CD1c-positive myeloid dendritic cell (primary cell): Measurements from ENCODE around the gene CNOT3.
A peak's percentile ranks its signal among the peaks of the same experiment; 100 is the strongest.

Experiments
- DNase-seq: peaks from one replicate; pipeline ENCODE4 v3.0.0-alpha.2; 2016; ENCODE audit errors: extremely low spot score

Gene CNOT3

DNA sequence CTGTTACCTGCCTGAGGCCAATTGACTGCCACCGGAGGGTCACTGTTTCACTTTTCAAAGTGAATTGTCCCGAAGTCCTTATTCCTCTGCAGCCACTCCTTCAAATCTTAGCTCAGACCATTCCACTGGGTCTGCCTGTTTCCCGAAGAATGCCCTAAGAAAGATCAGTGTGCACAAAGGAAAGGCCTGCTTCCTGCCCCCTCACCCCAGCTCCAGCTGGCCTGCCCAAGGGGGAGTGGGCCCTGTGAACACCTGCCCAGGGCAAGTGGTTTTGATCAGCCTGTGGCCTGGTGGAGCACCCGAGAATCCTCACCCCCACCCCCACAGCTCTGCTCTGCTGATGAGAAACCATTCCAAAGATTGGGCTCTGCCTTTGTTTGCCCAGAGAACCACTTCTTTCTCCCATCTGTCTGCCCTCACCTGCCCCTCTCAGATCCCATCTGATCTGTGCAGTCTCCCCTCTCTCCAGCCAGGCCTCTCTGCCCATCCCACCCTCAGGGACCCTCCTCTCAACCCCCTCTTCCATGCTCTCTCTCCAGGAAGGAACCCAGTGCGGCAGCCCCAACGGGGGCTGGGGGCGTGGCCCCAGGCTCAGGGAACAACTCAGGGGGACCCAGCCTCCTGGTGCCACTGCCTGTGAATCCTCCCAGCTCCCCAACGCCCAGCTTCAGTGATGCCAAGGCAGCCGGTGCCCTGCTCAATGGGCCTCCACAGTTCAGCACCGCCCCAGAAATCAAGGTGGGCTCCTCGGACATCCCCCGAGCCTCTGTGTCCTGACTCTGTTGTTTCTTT is 11.7 kb downstream of the CNOT3 start:
- DNase-seq, result no peak

DNA sequence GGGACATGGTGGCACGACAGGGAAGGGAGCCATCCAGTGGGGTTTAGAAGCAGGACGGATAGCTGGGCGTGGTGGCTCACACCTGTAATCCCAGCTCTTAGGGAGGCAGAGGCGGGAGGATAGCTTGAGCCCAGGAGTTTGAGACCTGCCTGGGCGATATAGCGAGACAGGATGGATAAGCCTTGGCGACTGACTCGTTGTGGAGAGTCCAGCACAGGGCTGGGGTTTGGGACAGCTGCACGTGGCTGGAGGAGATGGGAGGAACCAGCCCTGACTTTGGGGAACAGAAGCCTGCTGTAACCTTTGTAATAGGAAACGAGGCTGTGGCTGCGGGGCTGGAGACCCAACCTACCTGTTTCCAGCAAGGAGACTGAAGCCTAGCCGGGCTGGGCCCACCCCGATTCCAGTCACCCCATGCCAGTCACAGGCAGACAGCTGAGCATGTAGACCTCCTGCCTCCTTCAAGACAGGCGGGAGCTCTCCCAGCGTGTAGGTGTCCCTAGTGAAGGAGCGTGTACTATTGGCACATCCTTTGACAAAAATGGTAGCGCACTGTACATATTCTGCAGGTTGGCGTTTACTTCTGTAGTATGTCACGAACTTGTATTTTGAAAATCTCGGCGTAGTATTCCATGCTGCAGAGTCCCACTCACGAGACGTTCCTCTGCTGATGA is 13.9 kb downstream of the CNOT3 start:
- no peak for DNase-seq

DNA sequence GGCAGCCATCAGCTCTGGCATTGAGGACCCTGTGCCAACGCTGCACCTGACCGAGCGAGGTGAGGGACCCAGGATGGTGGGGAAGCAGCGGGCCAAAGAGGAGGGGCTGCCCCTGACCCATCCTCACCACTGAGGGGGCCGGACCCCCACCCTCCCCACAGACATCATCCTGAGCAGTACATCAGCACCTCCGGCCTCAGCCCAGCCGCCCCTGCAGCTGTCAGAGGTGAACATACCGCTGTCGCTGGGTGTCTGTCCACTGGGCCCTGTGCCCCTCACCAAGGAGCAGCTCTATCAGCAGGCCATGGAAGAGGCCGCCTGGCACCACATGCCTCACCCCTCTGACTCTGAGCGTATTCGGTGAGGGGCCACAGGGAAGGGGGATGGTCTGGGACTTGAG is 14.7 kb downstream of the CNOT3 start:
- no peak for DNase-seq

DNA sequence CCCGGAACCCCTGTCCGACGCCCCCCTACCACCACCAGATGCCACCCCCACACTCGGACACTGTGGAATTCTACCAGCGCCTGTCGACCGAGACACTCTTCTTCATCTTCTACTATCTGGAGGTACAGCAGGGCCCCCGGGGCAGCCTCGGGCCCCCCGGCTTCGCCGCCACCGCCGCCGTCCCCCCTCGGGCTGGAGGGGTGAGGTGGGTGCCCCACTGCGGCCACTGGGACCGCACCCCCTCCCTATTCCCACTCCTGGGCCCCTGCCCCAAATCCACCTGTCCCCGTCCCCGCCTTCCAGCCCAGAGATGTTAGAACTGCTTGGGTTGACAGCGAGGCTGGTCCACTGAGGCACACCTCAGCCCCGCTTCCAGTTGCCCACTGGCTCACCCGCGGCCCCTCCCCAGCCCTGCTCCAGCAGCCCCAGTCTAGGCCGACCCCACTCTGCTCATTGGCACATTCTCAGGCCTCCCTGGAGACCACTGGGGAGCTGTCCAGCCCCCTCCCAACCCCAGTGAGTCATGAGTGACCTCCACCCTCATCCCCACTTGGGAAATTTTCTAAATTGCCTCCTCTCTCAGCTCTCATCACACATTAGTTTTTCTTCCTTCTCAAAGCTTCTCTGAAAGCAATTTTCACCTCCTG is 15.4 kb downstream of the CNOT3 start:
- DNase-seq, result no peak

DNA sequence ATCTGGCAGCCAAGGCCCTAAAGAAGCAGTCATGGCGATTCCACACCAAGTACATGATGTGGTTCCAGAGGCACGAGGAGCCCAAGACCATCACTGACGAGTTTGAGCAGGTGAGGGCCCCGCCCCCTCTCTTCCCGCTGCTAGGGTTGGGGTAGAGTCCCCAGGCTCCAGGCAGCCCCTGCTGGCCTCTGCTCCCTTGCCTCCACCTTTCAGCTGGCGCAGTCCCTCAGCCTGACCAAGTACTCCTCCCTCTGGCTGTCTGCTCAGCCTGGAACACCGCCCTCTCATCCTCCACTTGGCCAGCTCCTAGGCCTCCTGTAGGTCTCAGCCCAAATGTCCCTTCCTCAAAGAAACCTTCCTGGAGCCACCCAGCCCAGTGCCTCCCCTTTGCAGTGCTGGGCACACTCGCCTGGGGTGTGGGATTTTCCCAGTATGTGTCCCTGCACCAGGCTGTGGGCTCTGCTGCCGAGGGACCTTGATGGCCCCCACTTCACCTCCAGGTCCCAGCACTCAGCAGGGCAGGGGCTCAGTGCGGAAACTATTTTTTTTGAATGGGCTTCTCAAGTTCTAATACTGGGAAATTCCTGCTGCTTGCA is 16.3 kb downstream of the CNOT3 start:
- no peak for DNase-seq

DNA sequence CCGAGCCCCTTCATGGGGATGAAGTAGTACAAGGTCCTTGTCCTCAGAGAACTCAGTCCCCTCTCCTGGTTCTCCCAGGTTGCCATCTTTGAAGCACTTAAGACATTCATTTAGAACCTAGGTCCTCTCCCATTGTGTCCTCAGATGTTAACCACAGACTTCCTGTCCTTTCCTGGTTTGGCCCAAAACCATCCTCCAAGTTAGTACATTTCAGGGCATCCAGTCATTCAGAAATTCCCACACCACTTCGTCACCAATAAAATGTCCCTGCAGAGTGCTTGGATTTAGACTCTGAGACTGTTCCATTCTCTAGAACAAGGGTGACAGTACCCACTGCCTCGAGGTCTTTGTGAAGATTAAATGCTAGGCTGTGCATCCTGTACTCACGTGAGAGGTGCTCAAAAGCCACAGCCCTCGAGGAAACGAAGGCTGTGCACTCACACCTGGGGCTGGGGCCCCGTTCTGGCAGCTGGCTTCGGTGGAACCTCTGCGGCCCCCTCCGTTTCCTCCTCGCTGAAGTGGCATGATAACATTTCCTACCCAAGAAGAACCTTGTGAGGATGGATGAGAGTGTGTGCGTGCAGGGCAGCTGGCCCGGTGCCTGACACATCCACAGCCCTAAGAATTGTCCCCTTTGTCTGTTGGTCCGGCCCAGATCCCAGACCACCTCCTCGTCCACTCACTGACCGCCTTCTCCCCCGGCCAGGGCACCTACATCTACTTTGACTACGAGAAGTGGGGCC is 17.2 kb downstream of the CNOT3 start:
- peak; percentile 28 for DNase-seq

DNA sequence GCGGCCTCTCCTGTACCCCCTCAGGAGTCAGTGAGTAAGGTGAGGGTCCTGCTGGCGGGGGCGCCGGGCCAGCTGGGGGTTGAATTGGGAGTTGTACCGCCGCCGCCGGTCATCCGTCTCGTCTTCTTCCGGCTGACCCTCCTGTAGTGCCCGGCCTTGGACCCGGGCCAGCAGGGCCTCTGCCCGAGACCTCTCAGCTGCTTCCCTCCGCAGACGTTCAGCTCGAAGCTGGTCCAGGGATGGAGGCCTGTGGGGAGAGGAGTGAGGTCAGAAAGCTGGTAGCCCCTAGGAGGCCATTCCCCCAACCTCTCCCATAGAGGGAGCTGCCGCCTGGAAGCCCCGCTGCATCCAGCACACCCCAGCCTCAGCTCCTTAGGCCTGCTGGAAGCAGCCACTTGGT is 18.1 kb downstream of the CNOT3 start:
- no peak for DNase-seq

DNA sequence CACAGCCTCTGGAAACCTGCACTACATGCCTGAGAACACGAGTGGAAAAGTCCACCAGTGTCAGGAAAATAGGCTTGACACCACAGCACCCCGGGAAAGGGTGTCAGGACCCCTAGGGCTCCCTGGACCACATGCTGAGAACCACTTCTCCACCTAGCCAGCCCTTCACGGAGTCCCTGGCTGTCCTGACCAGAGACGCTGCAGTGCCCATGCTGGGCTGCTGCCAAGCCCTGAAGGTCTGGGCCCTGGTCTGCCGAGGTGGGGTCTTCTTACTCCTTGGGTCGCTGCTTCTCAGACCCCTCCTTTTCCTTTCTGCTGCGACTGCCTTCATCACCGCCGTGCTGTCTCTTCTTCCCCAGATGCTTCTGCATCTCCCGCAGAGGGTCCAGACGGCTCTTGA is 18.9 kb downstream of the CNOT3 start:
- DNase-seq, result no peak

DNA sequence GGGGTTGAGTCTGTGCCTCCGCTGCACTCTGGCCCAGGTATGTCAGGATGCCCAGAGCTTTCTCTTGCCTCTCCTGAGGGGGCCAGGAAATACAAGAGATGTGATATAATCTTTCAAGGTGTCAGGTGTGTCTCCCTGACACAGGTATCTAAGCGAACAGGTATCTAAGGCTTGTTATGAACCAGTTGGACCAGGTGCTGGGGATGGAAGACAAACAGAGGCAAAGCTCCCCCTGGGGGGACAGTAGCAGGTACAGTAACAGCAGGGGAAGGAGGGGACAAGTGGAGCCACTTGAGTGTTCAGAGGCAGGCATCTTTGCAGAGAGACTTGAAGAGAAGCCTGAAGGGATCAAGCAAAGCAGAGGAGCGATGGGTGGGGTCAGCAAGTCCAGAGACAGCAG is 19.4 kb downstream of the CNOT3 start:
- no peak for DNase-seq

DNA sequence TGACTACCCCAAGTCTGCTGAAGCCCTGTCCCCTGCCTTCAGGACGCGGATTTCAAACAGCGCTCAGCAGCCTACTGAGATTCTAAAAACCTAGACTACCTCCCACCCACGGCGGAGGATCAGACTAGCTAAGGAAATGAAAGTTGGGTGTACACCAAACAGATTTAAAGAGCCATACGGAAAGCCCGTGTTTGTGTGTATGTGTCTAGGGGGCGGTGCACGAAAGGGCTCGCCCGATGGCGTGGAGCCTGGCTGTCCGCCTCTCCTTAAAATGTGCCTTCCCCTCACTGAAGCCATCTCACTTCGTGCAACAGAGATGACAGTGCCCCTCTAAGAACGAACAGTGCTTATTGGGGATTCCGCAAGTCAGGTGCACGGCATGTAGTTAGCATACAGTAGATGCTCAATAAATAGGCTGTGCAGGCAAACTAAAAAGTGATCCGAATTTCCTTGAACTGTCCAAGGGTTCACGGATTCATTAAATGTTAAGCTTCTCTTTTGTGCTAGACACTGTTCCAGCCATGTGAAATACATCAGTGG is 21.3 kb downstream of the CNOT3 start:
- DNase-seq, result peak; percentile 77

DNA sequence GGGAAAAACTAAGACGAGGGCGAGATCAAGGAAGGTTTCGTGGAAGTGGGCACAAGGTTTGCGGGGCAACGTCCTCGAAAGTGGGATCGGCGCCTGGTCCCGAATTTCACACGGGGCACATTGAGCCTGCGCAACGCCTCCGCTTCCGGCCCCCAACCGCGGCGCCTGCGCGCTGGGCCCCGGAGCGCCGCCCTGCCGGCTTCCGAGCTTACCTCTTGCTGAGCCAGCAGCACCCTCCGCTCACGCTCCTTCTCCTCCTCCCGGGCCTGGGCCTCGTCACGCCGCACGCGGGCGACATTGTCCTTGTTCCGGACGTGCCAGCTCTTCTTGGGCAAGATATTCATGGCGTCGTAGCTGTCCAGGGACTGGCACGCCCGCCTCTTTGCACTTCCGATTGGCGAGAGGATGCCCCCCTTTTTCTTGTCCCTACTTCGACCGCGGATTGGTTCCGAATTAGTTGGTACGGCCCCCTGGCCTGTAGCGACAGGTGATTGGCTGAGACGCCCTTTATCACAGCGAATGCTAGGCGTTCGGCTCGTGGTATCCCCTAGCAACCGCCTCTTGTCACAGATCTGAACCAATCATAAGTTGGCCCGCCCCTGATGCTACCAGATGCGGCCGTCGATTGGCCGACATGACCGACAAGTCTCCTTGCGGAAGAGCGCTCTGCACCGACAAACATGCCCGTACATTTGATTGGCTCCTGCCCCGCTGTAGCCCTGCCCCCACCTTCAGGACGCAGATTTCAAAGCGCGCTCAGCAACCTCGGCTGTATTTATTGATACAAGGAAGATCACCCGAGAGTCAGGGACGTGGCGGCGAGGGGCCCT is 22.0 kb downstream of the CNOT3 start, which contains the start of gene LENG1:
Gene LENG1 (minus strand): TSS at position 370 of the 830 bp plus-strand sequence. CDS start 26 bp downstream, at position 344.
- DNase-seq, result peak; percentile 100

DNA sequence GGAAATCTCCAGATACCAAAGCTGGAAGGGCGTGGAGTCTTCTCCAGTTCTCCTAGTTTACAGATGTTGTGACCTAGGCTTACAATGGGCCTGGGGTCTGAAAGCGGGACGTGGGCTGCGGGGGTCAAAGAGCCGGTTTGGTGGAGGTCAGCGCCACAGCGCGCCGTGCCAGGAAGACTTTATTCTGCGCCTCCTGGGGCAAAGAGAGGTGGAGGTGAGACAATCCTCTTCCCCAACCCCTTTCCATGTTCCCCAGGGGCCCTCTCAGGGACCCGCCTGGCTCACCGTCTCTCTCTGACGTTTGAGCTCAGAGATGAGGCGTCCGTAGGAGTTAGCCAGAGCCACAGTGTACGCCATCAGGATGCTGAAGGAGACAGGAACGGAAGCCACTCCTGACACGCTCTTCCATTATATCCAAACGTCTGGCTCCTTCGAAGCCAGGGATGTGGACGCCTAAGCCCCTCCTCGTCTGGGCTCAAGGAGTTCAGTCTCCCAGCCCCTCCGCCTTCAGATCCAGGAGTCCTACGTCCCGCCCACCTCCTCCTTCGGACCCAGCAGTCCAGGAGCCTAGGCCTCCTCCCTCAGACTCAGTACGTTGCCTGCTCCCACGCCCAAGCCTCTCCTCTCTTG is 22.7 kb downstream of the CNOT3 start:
- DNase-seq, result peak; percentile 16

DNA sequence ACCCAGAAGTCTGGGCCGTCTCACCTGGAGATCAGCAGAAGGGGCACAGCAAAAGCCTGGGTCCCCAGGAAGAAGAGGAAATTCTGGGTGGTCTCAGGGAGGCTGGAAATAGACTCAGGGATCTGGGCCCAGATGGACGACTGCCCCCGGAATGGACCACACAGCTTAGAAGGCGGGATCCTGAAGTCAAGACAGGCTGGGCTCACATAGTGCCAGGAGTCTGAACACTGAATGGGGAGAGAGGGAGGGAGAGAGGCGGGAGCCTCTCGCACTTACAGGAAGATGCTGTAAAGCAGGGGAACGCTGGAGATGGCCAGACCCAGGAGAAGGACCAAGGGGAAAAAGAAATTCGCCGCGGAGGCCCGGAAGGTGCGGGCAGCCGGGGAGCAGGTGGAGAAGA is 23.3 kb downstream of the CNOT3 start:
- no peak for DNase-seq

DNA sequence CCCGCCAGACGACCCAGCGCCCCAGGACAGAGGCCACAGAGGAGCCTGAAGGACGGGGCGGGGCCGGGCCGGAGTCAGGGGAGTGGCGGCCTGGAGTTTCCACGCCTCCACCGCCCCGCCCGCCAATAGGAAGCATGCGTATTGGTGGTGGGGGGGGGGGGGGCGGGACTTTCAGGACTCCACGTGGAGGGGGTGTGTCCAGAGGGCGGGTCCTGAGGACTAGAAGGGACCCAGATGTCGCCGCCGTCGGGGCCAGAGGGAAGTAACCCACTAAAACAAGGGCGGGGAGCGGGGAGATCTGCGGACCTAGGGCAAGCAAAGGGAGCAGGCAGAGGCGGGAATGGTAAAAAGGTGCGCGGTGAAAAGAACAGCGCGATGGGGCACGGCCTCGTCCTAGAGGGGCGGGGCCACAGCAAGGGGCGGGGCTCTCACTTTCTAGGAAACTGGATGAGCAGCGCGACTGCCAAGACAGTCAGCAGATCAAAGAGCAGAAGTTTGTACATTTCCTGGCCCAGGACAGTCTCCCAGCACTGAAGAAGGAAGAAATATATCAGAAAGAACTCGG is 24.8 kb downstream of the CNOT3 start:
- peak; percentile 91 for DNase-seq

DNA sequence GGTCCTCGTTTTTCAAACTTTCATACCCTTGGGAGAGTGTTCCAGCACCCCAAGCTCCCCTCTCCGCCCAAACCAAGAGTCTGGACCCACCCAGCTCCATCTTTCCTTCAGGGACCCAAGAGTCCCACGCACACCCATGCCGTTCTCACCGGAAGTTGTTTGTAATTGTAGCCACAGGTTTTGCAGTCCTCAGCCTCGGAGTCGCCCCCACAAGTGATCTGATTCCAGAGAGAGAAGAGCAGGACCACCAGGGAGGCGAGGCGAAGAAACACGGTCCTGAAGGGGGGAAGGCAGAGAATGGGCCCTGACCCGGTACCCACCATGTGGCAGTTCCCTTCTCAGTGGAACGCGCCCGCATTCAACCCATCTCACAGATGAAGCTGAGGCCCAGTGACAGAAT is 25.3 kb downstream of the CNOT3 start:
- DNase-seq, result no peak

DNA sequence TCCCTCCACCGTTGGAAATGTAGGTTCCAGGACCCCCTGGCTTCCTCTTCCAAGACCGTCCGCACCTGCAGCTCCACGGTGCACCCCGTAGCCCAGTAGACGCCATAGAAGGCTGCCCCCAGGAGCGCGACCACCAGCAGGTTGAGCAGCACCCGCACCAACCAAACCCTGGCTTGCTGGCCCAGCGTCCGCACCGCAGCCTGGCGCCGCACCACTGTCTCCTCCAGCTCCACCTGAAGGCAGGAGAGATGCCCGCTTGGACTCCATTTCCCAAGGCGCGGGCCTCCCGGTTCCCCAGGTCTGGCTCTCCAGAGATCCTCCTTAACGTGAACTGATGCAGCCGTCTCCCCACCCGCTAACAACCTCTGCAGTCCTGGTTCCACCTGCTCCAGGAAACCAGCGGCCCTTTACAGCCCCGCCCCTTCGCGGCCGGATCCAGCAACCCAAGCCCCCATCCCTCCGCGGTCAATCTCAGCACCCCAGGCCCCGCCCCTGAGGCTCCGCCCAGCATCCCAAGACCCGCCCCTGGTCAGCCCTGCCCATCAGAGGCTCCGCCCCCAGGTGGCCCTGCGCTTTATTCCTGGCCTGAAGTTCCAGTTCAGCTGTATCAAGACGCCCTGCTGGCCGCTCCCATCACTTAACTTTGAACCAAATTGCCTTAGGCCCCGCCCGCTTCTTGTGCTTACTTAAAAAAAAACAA is 27.0 kb downstream of the CNOT3 start:
- DNase-seq, result peak; percentile 56

DNA sequence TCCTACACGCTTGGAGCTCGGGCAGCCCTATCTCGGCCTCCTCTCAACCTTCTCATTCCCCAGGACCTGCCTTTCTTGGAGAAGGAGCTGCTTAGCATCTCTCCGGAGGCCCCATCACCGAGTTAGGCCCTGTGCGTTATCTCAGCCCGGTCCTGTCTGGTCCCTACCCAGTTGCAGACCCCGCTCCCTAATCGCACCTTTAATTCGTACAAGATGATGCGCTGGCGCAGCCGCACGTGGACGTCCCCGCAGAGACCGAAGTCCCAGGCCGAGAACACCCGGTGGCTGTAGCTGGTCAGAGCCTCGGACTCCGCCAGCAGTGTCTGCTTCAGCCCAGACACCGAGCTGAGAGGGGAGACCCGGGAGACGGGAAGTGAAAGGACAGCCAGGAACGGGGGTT is 27.7 kb downstream of the CNOT3 start:
- DNase-seq, result no peak

DNA sequence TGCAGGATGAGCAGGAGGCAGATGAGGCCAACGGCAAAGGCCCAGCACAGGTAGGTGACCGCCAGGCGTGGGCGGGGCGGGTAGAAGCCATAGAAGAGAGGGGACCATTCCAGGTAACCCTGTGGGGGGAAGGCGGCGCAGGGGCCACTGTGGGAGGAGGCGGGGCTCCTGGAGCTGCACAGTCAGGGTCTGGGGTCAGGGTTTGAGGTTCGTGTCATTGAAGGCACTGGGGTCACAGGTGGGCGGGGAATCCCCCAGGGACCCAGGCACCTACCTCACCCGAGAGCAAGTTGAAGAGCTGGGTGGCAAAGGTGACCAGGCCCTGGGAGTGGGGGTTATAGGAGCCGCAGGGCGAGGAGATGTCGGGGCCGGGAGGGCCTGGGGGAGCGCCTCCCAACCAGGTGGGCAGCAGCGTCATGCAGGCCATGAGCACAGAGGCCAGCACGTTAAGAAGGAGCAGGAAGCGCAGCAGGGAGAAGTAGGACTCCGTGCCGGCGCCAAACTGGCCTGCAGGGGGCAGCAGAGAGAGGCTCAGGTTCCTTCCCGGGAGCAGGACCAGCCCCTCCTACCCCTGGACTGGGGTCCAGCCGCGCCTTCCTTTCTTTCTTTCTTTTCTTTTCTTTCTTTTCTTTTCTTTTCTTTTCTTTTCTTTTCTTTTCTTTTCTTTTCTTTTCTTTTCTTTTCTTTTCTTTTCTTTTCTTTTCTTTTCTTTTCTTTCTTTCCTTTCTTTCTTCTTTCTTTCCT is 30.8 kb downstream of the CNOT3 start:
- peak; percentile 93 for DNase-seq
